ENCODE results near the gene OR4F15. TPM values are rescaled to one million over a fixed set of nuclear protein-coding genes. Genes with fewer than 3 reads are reported as not detected.

OR4F15 gene
- total and polyA plus RNA-seq, 2 of the 4 experiments (the other 2 are of a cell fraction) = 0.36 TPM; not detected in 1

- H4K8ac ChIP-seq (ENCODE audit: low read depth in 2 of 2, low read length in 2 of 2) = peak overlapping the region in 1 of 2 experiments; percentile 29; a peak in 2 of 4 replicates
- TF ChIP-seq USF2 (IDR thresholded peaks at IDR 0.05; ENCODE audit: low read depth, low read length) = no peak
- no peak for TF ChIP-seq BHLHE40 (IDR thresholded peaks at IDR 0.05; ENCODE audit: low read depth, low read length)
- no peak for TF ChIP-seq CTCF (conservative IDR thresholded peaks at IDR 0.05; ENCODE audit: low read depth, low read length)
- no peak for TF ChIP-seq RCOR1 (IDR thresholded peaks at IDR 0.05; ENCODE audit: insufficient replicate concordance, low read length)
- TF ChIP-seq FOS (IDR thresholded peaks at IDR 0.05; ENCODE audit: low read depth, low read length) = no peak
- TF ChIP-seq MAZ (IDR thresholded peaks at IDR 0.05; ENCODE audit: borderline replicate concordance, low read depth, low read length) = no peak
- TF ChIP-seq SMC3 (IDR thresholded peaks at IDR 0.05; ENCODE audit: low read depth, low read length) = no peak
- TF ChIP-seq POLR2A (IDR thresholded peaks at IDR 0.05; ENCODE audit: low read depth, low read length) = no peak
- TF ChIP-seq RAD21 (IDR thresholded peaks at IDR 0.05; ENCODE audit: low read length) = no peak
- no peaks in the 10 kb centered on the region for H3K36me3 ChIP-seq (ENCODE audit: control insufficient read depth, insufficient read depth, low read length)
- ChIA-PET POLR2A (ENCODE audit: unreplicated experiment) (no interaction called here), CTCF (no interaction called here)
- H3K27ac ChIP-seq (ENCODE audit: insufficient read depth, low read length) = no peak overlapping the region
- ATAC-seq (ENCODE audit: low read depth) (peak; percentile 22), DNase-seq (peak; percentile 34)
- peak overlapping the region; percentile 84; the same call in 1 of the 2 replicates for H3K18ac ChIP-seq (ENCODE audit: low read depth, low read length)
- H2AFZ ChIP-seq (replicated peaks; ENCODE audit: low read length, poor library complexity) = no peak overlapping the region
- H3K23ac ChIP-seq (ENCODE audit: low read depth, low read length) = peak overlapping the region; percentile 49; the same call in 1 of the 2 replicates
- peaks cover 11% of the 10 kb centered on the region for H3K4me1 ChIP-seq (ENCODE audit: control insufficient read depth, insufficient read depth, low read length)
- 0 out of 3 replicates have a peak overlapping the region, but pooled peaks have one; percentile 25 for H2BK15ac ChIP-seq (ENCODE audit: low read depth, low read length)
- H3K4me3 ChIP-seq (ENCODE audit: insufficient read depth, low read depth, low read length) = no peak overlapping the region
- no peak overlapping the region for H3K56ac ChIP-seq (ENCODE audit: extremely low read depth, insufficient read depth, low read length)
- H3K14ac ChIP-seq (replicated peaks; ENCODE audit: low read depth, low read length) = peak overlapping the region; percentile 43; the same call in 1 of the 2 replicates
- H3K9ac ChIP-seq (ENCODE audit: low read depth, low read length) = no peak overlapping the region
- H3K79me1 ChIP-seq (ENCODE audit: low read depth in 1 of 2, low read length in 2 of 2) = no peaks in the 10 kb centered on the region
- H4K91ac ChIP-seq (ENCODE audit: insufficient read depth, low read depth, low read length) = no peak overlapping the region; the same call in 1 of the 2 replicates
- intact Hi-C loops (cut with micrococcal nuclease) (no loop called here), in situ Hi-C loops (cut with MboI; ENCODE audit: low sequenced_read_pairs) (no loop called here), dilution Hi-C loops (cut with HindIII; ENCODE audit: low sequenced_read_pairs, unreplicated experiment) (no loop called here)
- H4K5ac ChIP-seq (ENCODE audit: low read depth, low read length) = peak overlapping the region; percentile 78; the same call in 1 of the 2 replicates
- peak overlapping the region; percentile 86 for H2BK5ac ChIP-seq (ENCODE audit: low read depth, low read length, poor library complexity, severe bottlenecking)
- peak overlapping the region; percentile 78; the same call in 1 of the 2 replicates for H3K4ac ChIP-seq (ENCODE audit: low read depth, low read length)
- BruUV-seq (replicated peaks) = no TSS peak
- no peaks in the 10 kb centered on the region for H3K27me3 ChIP-seq (ENCODE audit: control insufficient read depth, insufficient read depth, low read length)
- H4K20me1 ChIP-seq (ENCODE audit: insufficient read depth, low read length) = no peaks in the 10 kb centered on the region
- peak overlapping the region; percentile 87 for H2BK20ac ChIP-seq (ENCODE audit: low read depth, low read length)
- WGBS, 2 experiments (ENCODE audit: extremely low coverage in 2 of 2, insufficient read length in 1 of 2) = 100% methylated on average over 2 of the region's 5 CpGs; no CpG with 5 or more reads in 1 of the 2 experiments
- H2AK9ac ChIP-seq (replicated peaks; ENCODE audit: low read depth, low read length, poor library complexity) = no peak overlapping the region
- H2AK5ac ChIP-seq (ENCODE audit: low read depth, low read length) = 0 out of 2 replicates have a peak overlapping the region, but pooled peaks have one; percentile 27
- peak overlapping the region; percentile 60 for H2BK120ac ChIP-seq (ENCODE audit: low read depth, low read length)
- 0 out of 2 replicates have a peak, but pooled peaks cover 2% of the 10 kb centered on the region for H3K9me3 ChIP-seq (ENCODE audit: control insufficient read depth, insufficient read depth, low read length)
- 0 out of 2 replicates have a peak, but pooled peaks cover 3% of the 10 kb centered on the region for H3K9me1 ChIP-seq (ENCODE audit: insufficient read depth, low read length)
- peak overlapping the region; percentile 55; the same call in 1 of the 2 replicates for H3K4me2 ChIP-seq (ENCODE audit: low read depth, low read length)
Observed at GRCh38 chr15:101803676-101804075, 8.3 kb upstream of the OR4F15 start.

Measured in IMR-90 (cell line).